GM19468 (cell line): ENCODE data around the gene SLC25A17.
"Not testable (repeated sequence)": the region's sequence is repeated elsewhere in the genome, so short reads cannot be mapped to it uniquely, and the experiment has no call there.

Source experiments
- ATAC-seq: cut with Tn5 transposase; IDR thresholded peaks from one replicate; pipeline ENCODE4 v1.9.1; 2021; ENCODE audit warnings: mild to moderate bottlenecking, moderate library complexity, moderate number of reproducible peaks; ENCODE audit not compliant: unreplicated experiment; ENCODE audit errors: extremely low read depth

SLC25A17 gene

GRCh38 chr22:40758851-40759250 is 60.3 kb downstream of the SLC25A17 start:
- ATAC-seq, result not testable (repeated sequence)

GRCh38 chr22:40758390-40758789 is 60.8 kb downstream of the SLC25A17 start:
- no peak for ATAC-seq

DNA sequence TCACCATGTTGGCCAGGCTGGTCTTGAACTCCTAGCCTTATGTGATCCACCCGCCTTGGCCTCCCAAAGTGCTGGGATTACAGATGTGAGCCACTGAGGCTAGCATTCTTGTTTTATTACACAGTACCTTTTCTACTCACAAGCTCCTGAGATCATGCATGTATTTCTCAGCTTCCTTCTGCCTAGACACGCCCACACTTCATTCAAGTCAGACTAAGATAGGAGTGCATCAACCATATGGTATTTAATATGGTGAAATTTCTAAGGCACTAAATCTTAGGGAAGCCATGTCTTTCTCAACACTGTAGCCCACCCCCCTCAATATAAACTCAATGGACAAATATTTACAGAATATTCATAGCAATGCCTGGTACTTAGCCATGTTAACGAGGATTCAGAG is 62.1 kb downstream of the SLC25A17 start:
- no peak for ATAC-seq

- no peak for ATAC-seq
Measured at GRCh38 chr22:40753114-40753513, 66.0 kb downstream of the SLC25A17 start.

DNA sequence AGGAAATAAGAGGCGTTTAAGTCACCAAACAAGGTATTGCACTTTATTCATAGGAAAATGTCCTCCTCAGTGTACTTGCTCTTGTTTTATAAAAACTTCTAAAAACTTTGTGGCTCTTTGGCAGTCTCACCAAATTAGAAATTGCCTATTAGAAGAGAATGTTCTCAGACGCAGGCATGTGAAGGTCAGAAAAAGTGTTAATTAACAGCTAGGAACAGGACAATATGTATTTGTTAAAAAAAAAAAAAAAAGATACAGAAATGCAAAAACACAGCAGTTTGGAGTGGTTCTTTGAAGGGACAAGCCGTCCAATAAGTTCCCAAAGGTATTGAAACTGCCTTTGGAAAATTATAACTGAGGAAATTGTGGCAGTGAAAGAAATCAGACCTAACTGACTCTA is 67.9 kb downstream of the SLC25A17 start:
- ATAC-seq, result no peak

GRCh38 chr22:40749829-40750228 is 69.3 kb downstream of the SLC25A17 start:
- ATAC-seq, result no peak

- no peak for ATAC-seq
Measured at GRCh38 chr22:40748388-40749355, 70.5 kb downstream of the SLC25A17 start.

- no peak for ATAC-seq
Measured at GRCh38 chr22:40747361-40747760, 71.8 kb downstream of the SLC25A17 start.

DNA sequence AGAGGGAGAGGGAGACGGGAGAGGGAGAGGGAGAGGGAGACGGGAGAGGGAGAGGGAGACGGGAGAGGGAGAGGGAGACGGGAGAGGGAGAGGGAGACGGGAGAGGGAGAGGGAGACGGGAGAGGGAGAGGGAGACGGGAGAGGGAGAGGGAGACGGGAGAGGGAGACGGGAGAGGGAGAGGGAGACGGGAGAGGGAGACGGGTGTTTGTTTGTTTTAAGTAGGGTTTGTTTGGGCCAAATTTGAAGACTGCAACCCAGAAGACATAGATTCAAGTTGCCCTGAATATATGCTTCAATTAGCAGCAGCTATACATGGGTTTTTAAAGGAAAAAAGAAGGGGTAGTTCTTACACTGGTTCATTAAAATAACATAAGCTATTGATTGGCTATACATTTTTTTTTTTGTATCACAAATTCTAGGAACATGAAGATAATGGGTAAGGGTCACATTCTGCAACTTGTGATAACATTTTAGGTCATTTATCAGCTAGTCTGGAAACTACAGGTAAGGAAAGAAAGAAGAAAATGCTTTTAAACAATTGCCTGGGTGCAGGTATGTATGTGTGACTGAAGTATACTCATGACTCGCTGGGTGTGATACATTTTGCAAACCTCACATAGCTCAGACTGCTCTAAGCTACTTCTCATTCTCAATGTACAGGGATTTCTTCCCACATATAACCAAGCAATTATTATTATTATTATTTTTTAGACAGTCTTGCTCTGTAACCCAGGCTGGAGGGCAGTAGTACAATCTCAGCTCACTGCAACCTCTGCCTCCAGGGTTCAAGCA is 72.5 kb downstream of the SLC25A17 start:
- ATAC-seq, result no peak

DNA sequence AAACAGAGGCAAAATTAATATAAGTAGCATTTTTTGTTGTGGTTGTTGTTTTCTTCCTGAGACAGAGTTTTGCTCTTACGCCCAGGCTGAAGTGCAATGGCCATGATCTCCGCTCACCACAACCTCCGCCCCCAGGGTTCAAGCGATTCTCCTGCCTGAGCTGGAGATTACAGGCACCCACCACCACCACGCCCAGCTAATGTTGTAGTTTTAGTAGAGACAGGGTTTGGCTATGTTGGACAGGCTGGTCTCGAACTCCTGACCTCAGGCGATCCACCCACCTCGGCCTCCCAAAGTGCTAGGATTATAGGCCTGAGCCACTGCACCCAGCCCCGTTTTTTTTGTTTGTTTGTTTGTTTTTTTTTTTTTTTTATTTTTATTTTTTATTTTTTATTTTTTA is 75.4 kb downstream of the SLC25A17 start:
- ATAC-seq, result no peak

DNA sequence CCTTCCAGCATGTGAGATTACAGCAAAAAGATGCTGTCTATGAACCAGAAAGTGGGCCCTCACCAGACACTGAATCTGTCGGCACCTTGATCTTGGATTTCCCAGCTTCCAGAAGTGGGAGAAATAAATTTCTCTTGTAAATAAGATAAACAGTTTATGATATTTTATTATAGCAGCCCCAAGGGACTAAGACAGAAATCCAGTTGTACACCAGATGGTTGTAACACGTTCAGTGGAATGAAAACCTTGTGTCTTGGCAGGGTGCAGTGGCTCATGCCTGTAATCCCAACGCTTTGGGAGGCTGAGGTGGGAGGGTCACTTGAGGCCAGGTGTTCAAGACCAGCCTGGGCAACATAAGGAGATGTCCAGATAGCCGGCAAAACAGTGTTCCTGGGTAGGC is 78.0 kb downstream of the SLC25A17 start:
- ATAC-seq, result no peak

DNA sequence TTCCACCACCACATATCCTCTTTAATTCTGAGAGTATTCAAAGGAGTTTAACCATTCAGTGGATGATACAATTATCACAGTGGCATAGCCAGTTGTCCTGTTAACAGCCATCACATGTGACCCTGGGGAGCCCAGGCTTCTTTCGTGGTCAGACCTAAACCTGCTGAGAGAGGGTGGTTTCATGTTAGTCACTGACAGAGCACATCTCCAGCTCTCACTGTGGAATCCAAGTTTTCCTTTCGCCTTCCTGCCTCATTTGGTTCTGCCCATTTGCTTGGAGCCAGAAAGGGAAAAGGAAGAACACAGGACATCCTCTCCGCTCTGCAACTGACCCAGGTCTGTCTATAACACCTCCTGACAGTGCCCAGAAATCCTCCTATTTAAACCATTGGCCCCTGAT is 79.4 kb downstream of the SLC25A17 start:
- ATAC-seq, result no peak

DNA sequence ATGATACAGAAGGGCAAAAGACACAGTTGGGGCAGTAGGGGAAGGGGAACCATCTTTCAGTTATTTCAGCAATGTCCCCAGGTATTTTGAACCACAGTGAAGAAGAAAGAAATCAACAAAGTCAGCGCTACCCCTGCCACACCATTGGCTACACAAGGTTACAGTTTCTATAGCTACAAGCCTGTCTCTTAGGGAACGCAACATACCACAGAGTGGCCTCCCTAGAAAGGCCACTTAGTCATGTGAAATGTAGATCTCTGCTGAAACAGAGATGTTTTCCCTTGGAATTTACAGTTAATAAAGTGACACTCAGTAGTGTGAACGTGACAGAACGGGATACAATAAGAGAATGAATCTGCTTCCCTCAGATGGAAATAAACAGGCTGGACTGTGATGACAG is 85.2 kb downstream of the SLC25A17 start:
- no peak for ATAC-seq

DNA sequence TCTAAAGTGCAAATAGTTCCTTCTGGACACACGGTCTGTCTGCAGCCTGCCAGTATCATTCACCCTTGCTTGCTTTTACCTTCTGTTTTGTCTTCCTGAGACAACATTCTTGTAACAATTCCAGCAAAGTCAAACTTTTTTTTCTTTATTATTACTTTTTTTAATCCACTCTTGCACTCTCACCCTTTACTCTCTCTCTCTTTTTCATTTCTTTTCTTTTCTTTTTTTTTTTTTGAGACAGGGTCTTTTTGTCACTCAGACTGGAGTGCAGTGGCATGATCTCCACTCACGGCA is 86.2 kb downstream of the SLC25A17 start:
- no peak for ATAC-seq

DNA sequence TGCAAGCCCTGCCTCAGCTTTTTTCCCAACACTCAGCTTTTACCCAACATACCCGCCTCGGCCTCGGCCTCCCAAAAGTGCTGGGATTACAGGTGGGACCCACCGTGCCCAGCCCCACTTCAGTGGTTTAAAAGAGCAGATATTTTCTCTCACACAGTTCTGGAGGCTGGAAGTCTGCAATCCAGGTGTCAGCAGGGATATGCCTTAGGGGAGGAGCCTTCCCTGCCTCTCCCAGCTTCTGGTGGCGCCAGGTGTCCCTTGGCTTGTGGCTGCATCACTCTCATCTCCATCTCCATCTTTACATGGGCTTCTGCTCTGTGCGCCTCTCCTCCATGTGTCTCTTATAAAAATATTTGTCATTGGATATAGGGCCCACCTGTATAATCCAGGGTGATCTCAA is 89.9 kb downstream of the SLC25A17 start:
- ATAC-seq, result no peak

DNA sequence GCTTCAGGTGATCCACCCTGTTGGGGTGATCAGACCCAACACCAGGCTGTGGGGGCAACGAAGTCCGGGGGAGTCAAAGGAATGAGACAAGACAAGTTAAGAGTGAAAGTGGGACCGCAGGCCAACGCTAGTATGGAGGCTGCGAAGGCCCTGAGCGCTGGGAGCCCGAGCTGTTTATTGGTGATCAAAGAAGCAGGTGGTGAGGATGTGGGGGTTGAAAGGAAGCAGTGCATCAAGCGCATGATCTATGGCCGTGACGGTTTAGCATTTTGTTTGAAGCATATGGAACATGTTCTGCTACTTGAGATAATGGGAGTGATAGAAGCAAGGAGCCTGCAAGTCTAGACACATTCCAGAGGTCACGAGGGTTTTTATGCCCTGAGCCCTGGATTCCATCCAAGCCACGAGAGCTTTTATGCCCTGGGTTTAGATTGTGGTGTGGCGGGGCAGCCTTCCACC is 90.4 kb downstream of the SLC25A17 start:
- no peak for ATAC-seq

DNA sequence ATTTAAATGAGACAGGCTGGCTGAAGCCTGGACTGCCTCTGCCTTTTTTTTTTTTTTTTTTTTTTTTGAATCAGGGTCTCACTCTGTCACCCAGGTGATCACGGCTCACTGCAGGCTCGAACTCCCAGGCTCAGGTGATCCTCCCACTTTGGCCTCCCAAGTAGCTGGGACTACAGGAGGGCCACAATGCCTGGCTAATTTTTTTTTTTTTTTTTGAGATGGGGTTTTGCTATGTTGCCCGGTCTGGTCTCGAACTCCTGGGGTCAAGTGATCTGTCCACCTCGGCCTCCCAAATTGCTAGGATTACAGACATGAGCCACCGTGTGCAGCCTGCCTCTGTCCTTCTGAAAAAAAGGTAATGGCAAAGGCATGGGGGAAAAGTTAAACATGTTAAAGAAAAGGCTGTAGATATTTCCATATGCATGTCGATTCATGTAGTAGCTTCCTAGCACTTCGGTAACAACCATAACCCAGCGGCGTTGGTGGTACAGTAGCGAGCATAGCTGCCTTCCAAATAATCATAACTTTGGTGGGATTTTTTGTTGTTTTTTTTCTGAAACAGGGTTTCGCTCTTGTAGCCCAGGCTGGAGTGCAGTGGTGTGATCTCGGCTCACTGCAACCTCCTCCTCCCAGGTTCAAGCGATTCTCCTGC is 91.1 kb downstream of the SLC25A17 start:
- no peak for ATAC-seq

- ATAC-seq, result no peak
Measured at GRCh38 chr22:40727070-40727963, 91.8 kb downstream of the SLC25A17 start.

- no peak for ATAC-seq
Measured at GRCh38 chr22:40726514-40726913, 92.6 kb downstream of the SLC25A17 start.

- no peak for ATAC-seq
Measured at GRCh38 chr22:40723396-40723933, 95.7 kb downstream of the SLC25A17 start.
